HL-60 (cell line): ENCODE data around the gene ENTPD7.

ENCODE experiments used
- DNase-seq, 2 experiments: peaks; one replicate each; pipeline ENCODE4 v3.0.0-alpha.2; 2010 to 2020; ENCODE audit warnings: low read depth in 1 of 2, low spot score in 1 of 2
- H3K27ac ChIP-seq: fragments of 250-450 bp; sonication (Bioruptor Pico); replicated peaks from 2 replicates; pipeline ENCODE4 v1.5.1; 2020; ENCODE audit warnings: mild to moderate bottlenecking, moderate library complexity
- H3K27me3 ChIP-seq: fragments of 250-450 bp; sonication (Bioruptor Pico); 2 replicates; pipeline ENCODE4 v1.5.1; 2021; ENCODE audit warnings: mild to moderate bottlenecking, moderate library complexity; ENCODE audit not compliant: insufficient read depth, poor library complexity, severe bottlenecking
- H3K4me3 ChIP-seq: replicated peaks from 2 replicates; pipeline ENCODE4 v1.5.1; 2011; ENCODE audit warnings: mild to moderate bottlenecking, control low read depth, low read length; ENCODE audit not compliant: insufficient read depth
- GABPA ChIP-seq: IDR thresholded peaks from 2 replicates; pipeline ENCODE4 v1.6.1; 2012; ENCODE audit warnings: low read depth
- POLR2AphosphoS5 ChIP-seq: IDR thresholded peaks from 2 replicates; pipeline ENCODE4 v1.6.1; 2012; ENCODE audit warnings: low read depth
- REST ChIP-seq: IDR thresholded peaks from 2 replicates; pipeline ENCODE4 v1.6.1; 2012; ENCODE audit warnings: low read depth; ENCODE audit not compliant: insufficient replicate concordance
- SPI1 ChIP-seq: IDR thresholded peaks from 2 replicates; pipeline ENCODE4 v1.6.1; 2012; ENCODE audit warnings: low read depth, mild to moderate bottlenecking, borderline replicate concordance
- TF ChIP-seq, protein P1 (sequence below): IDR thresholded peaks from one replicate; pipeline ENCODE4 v1.5.1; 2011; ENCODE audit warnings: low read length, control low read depth, inconsistent platforms; ENCODE audit not compliant: insufficient read depth

ENTPD7 gene

DNA sequence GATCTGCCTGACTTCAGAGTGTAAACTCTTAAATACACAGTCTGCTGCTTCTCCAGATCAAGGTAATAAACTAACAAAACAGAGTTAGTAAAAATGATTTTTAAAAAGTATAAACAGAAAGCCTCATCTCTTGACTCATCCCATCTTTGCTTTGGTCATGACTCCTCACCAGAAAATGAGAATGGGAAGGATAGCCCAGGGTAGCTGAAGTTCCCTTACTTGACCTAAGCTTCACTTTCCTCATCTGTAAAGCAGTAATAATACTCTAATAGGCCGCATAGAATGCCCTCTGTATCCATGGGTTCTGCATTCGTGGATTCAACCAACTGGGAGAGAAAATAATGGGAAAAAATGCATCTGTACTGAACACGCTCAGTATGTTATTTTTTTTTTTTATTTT is 27.8 kb upstream of the ENTPD7 start:
- TF ChIP-seq SPI1 (no peak), GABPA (no peak)
- Histone ChIP-seq H3K27me3 (no peaks in the 10 kb centered on the region), H3K27ac (peak overlapping the region; percentile 52), H3K4me3 (no peak overlapping the region)
- no peak for DNase-seq

- Histone ChIP-seq H3K27ac (no peak overlapping the region), H3K4me3 (no peak overlapping the region), H3K27me3 (no peaks in the 10 kb centered on the region)
- DNase-seq, result no peak
- no peak for TF ChIP-seq GABPA
Measured at GRCh38 chr10:99633832-99634231, 25.5 kb upstream of the ENTPD7 start.

- no peak overlapping the region for H3K27ac ChIP-seq
- TF ChIP-seq POLR2AphosphoS5 (no peak), SPI1 (no peak), REST (no peak), GABPA (no peak)
- TF ChIP-seq, protein P1, sequence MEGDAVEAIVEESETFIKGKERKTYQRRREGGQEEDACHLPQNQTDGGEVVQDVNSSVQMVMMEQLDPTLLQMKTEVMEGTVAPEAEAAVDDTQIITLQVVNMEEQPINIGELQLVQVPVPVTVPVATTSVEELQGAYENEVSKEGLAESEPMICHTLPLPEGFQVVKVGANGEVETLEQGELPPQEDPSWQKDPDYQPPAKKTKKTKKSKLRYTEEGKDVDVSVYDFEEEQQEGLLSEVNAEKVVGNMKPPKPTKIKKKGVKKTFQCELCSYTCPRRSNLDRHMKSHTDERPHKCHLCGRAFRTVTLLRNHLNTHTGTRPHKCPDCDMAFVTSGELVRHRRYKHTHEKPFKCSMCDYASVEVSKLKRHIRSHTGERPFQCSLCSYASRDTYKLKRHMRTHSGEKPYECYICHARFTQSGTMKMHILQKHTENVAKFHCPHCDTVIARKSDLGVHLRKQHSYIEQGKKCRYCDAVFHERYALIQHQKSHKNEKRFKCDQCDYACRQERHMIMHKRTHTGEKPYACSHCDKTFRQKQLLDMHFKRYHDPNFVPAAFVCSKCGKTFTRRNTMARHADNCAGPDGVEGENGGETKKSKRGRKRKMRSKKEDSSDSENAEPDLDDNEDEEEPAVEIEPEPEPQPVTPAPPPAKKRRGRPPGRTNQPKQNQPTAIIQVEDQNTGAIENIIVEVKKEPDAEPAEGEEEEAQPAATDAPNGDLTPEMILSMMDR, result no peak
- H3K27me3 ChIP-seq, result no peaks in the 10 kb centered on the region
- no peak overlapping the region for H3K4me3 ChIP-seq
- DNase-seq, result no peak
Measured at GRCh38 chr10:99647601-99648151, 11.6 kb upstream of the ENTPD7 start.

GRCh38 chr10:99648717-99649116 is 10.6 kb upstream of the ENTPD7 start:
- no peak for DNase-seq
- Histone ChIP-seq H3K27me3 (no peaks in the 10 kb centered on the region), H3K27ac (no peak overlapping the region), H3K4me3 (no peak overlapping the region)
- peak; percentile 87 for TF ChIP-seq SPI1
- TF ChIP-seq GABPA, result no peak
- no peak for TF ChIP-seq POLR2AphosphoS5

DNA sequence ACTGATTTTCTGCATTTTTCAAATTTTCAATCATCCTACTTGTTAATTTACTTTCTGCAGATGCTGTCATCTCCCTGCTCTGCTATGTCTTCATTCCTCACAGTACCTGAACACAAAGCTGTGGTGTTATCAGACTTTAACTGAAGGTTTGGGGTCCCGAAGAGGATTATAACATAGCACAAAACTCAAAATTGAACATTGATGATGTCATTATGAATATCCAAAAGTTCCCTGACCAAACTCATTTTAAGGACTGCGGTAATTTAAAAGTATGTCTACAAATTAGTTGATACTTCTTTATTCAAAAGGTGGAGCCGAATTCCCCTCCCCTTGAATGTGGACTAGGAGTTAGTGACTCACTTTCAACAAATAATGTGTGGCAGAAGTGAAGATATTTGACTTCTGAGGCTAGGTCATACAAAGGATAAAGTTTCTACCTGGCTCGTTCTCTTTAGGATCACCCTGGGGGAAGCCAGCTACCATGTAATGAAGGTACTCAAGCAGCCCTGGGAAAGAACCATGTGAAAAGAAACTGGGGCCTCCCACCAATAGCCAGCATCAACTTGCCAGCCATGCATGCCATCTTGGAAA is 6.4 kb upstream of the ENTPD7 start:
- no peak for DNase-seq
- Histone ChIP-seq H3K27me3 (no peaks in the 10 kb centered on the region), H3K27ac (peak overlapping the region; percentile 85; the same call in 1 of the 2 replicates), H3K4me3 (no peak overlapping the region)
- TF ChIP-seq POLR2AphosphoS5, result no peak
- no peak for TF ChIP-seq SPI1
- TF ChIP-seq GABPA, result no peak
- TF ChIP-seq REST, result no peak
- TF ChIP-seq, protein P1, result no peak
